GM18861 (cell line): ENCODE measurements around the gene CEACAM21.

ENCODE experiments used
- ATAC-seq: cut with Tn5 transposase; IDR thresholded peaks from one replicate; pipeline ENCODE4 v1.9.1; 2021; ENCODE audit not compliant: unreplicated experiment

Gene CEACAM21

GRCh38 chr19:41584260-41584810 lies 8.4 kb downstream of the CEACAM21 start:
- ATAC-seq, result no peak

GRCh38 chr19:41584931-41585330 lies 9.0 kb downstream of the CEACAM21 start:
- no peak for ATAC-seq

- ATAC-seq, result no peak
These were observed 10.1 kb downstream of the CEACAM21 start for GRCh38 chr19:41586064-41586463.

GRCh38 chr19:41587101-41587837 lies 11.3 kb downstream of the CEACAM21 start:
- no peak for ATAC-seq

- ATAC-seq, result no peak
These were observed 11.9 kb downstream of the CEACAM21 start for GRCh38 chr19:41587838-41588210.

- no peak for ATAC-seq
These were observed 12.7 kb downstream of the CEACAM21 start for GRCh38 chr19:41588497-41589209.

GRCh38 chr19:41589371-41589770 lies 13.4 kb downstream of the CEACAM21 start:
- ATAC-seq, result no peak

- ATAC-seq, result no peak
These were observed 15.0 kb downstream of the CEACAM21 start for GRCh38 chr19:41590936-41591335.

- ATAC-seq, result no peak
These were observed 16.1 kb downstream of the CEACAM21 start for GRCh38 chr19:41591951-41592562.

GRCh38 chr19:41595258-41595889 lies 19.4 kb downstream of the CEACAM21 start:
- ATAC-seq, result peak; percentile 51

- no peak for ATAC-seq
These were observed 19.9 kb downstream of the CEACAM21 start for GRCh38 chr19:41595890-41596280.

GRCh38 chr19:41597600-41598041 lies 21.7 kb downstream of the CEACAM21 start:
- ATAC-seq, result no peak

GRCh38 chr19:41599175-41599966 lies 23.4 kb downstream of the CEACAM21 start:
- no peak for ATAC-seq

- no peak for ATAC-seq
These were observed 25.8 kb downstream of the CEACAM21 start for GRCh38 chr19:41601771-41602170.

GRCh38 chr19:41604831-41605230 lies 28.9 kb downstream of the CEACAM21 start:
- ATAC-seq, result no peak

GRCh38 chr19:41606215-41606837 lies 30.4 kb downstream of the CEACAM21 start:
- ATAC-seq, result no peak

GRCh38 chr19:41607668-41608067 lies 31.7 kb downstream of the CEACAM21 start:
- ATAC-seq, result no peak

GRCh38 chr19:41610789-41611188 lies 34.8 kb downstream of the CEACAM21 start:
- ATAC-seq, result no peak

GRCh38 chr19:41612483-41612882 lies 36.5 kb downstream of the CEACAM21 start:
- ATAC-seq, result no peak

- no peak for ATAC-seq
These were observed 39.2 kb downstream of the CEACAM21 start for GRCh38 chr19:41615207-41615606.
